Neural cell (in vitro differentiated cells): ENCODE data around the gene DUSP22.

ENCODE experiments used
- EP300 ChIP-seq: fragments of 450-650 bp; conservative IDR thresholded peaks from 2 replicates; pipeline ENCODE4 v1.6.1; 2014; ENCODE audit warnings: antibody characterized with exemption, mild to moderate bottlenecking, moderate library complexity; ENCODE audit not compliant: poor library complexity, severe bottlenecking
- EZH2 ChIP-seq: fragments of 200-600, 300-800 bp; shearing (Covaris generic), sonication (generic); IDR thresholded peaks from 2 replicates; pipeline ENCODE4 v1.6.1; 2014; ENCODE audit warnings: antibody characterized with exemption, low read length, borderline replicate concordance, mild to moderate bottlenecking; ENCODE audit not compliant: insufficient read depth, poor library complexity, severe bottlenecking
- MXI1 ChIP-seq: fragments of 450-650 bp; conservative IDR thresholded peaks from 2 replicates; pipeline ENCODE4 v1.6.1; 2014; ENCODE audit warnings: antibody characterized with exemption, mild to moderate bottlenecking; ENCODE audit not compliant: poor library complexity, severe bottlenecking
- REST ChIP-seq: IDR thresholded peaks from 2 replicates; pipeline ENCODE4 v1.6.1; 2012; ENCODE audit warnings: borderline replicate concordance
- SMC3 ChIP-seq: fragments of 450-650 bp; conservative IDR thresholded peaks from 2 replicates; pipeline ENCODE4 v1.6.1; 2014; ENCODE audit warnings: antibody characterized with exemption, mild to moderate bottlenecking, moderate library complexity; ENCODE audit not compliant: poor library complexity
- TAF1 ChIP-seq: IDR thresholded peaks from 2 replicates; pipeline ENCODE4 v1.6.1; 2012; ENCODE audit warnings: low read depth
- TF ChIP-seq, protein P1 (sequence below): fragments of 450-650 bp; IDR thresholded peaks from 2 replicates; pipeline ENCODE4 v1.5.1; 2014; ENCODE audit warnings: antibody characterized with exemption, mild to moderate bottlenecking, moderate library complexity; ENCODE audit not compliant: poor library complexity, severe bottlenecking

- TF ChIP-seq TAF1 (no peak), MXI1 (no peak), EP300 (no peak), REST (no peak), EZH2 (no peak), SMC3 (no peak)
- TF ChIP-seq, protein P1, sequence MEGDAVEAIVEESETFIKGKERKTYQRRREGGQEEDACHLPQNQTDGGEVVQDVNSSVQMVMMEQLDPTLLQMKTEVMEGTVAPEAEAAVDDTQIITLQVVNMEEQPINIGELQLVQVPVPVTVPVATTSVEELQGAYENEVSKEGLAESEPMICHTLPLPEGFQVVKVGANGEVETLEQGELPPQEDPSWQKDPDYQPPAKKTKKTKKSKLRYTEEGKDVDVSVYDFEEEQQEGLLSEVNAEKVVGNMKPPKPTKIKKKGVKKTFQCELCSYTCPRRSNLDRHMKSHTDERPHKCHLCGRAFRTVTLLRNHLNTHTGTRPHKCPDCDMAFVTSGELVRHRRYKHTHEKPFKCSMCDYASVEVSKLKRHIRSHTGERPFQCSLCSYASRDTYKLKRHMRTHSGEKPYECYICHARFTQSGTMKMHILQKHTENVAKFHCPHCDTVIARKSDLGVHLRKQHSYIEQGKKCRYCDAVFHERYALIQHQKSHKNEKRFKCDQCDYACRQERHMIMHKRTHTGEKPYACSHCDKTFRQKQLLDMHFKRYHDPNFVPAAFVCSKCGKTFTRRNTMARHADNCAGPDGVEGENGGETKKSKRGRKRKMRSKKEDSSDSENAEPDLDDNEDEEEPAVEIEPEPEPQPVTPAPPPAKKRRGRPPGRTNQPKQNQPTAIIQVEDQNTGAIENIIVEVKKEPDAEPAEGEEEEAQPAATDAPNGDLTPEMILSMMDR: no peak
These were observed 58.1 kb downstream of the DUSP22 start for GRCh38 chr6:350371-350770.
